ENCODE results near the gene IFITM10.

GRCh38 chr11:1786466-1786865 is 36.1 kb upstream of the IFITM10 start:
- TF ChIP-seq GLIS3 (CRISPR knock-in tag; IDR thresholded peaks at IDR 0.05): no peak
- TF ChIP-seq, protein P1, sequence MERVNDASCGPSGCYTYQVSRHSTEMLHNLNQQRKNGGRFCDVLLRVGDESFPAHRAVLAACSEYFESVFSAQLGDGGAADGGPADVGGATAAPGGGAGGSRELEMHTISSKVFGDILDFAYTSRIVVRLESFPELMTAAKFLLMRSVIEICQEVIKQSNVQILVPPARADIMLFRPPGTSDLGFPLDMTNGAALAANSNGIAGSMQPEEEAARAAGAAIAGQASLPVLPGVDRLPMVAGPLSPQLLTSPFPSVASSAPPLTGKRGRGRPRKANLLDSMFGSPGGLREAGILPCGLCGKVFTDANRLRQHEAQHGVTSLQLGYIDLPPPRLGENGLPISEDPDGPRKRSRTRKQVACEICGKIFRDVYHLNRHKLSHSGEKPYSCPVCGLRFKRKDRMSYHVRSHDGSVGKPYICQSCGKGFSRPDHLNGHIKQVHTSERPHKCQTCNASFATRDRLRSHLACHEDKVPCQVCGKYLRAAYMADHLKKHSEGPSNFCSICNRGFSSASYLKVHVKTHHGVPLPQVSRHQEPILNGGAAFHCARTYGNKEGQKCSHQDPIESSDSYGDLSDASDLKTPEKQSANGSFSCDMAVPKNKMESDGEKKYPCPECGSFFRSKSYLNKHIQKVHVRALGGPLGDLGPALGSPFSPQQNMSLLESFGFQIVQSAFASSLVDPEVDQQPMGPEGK (CRISPR knock-in tag; IDR thresholded peaks at IDR 0.05; ENCODE audit: borderline replicate concordance): no peak
- TF ChIP-seq BACH2 (CRISPR knock-in tag; IDR thresholded peaks at IDR 0.05; ENCODE audit: borderline replicate concordance): no peak
- TF ChIP-seq ZNF70 (CRISPR knock-in tag; IDR thresholded peaks at IDR 0.05): no peak
- no peak for TF ChIP-seq OSR1 (CRISPR knock-in tag; IDR thresholded peaks at IDR 0.05)
- TF ChIP-seq ESRRG (CRISPR knock-in tag; IDR thresholded peaks at IDR 0.05): no peak
- TF ChIP-seq RARB (CRISPR knock-in tag; IDR thresholded peaks at IDR 0.05): no peak
- no peak for TF ChIP-seq SNAI2 (CRISPR knock-in tag; IDR thresholded peaks at IDR 0.05)
- TF ChIP-seq CSDC2 (CRISPR knock-in tag; IDR thresholded peaks at IDR 0.05): no peak
- TF ChIP-seq PPARA (CRISPR knock-in tag; IDR thresholded peaks at IDR 0.05; ENCODE audit: borderline replicate concordance): no peak
